OCI-LY3 (cell line): ENCODE measurements around the gene IGLL1.
A peak's percentile ranks its signal among the peaks of the same experiment; 100 is the strongest.
"Not testable (repeated sequence)": the region's sequence is repeated elsewhere in the genome, so short reads cannot be mapped to it uniquely, and the experiment has no call there.

Experiments used
- H2AFZ ChIP-seq: fragments of 200-600, 300-600 bp; shearing (Covaris generic); 2 replicates; pipeline ENCODE4 v1.6.0; 2014; ENCODE audit warnings: antibody characterized with exemption, low read depth, low read length
- H3K27ac ChIP-seq: fragments of 200-600, 300-600 bp; sonication (generic); 2 replicates; pipeline ENCODE4 v1.5.1; 2014; ENCODE audit warnings: mild to moderate bottlenecking, low read length, moderate library complexity, mixed read lengths
- H3K27me3 ChIP-seq: fragments of 200-600, 300-600 bp; sonication (generic); 2 replicates; pipeline ENCODE4 v1.6.1; 2014; ENCODE audit warnings: low read depth, low read length, mixed read lengths
- H3K36me3 ChIP-seq: fragments of 200-600, 300-600 bp; sonication (generic); replicated peaks from 2 replicates; pipeline ENCODE3; 2014; ENCODE audit warnings: low read depth, low read length, mixed read lengths
- H3K4me1 ChIP-seq: fragments of 300-600, 200-600 bp; sonication (generic); 2 replicates; pipeline ENCODE4 v1.6.1; 2014; ENCODE audit warnings: low read length, mixed read lengths
- H3K4me2 ChIP-seq: fragments of 200-600, 300-600 bp; sonication (generic); 2 replicates; pipeline ENCODE4 v1.6.1; 2014; ENCODE audit warnings: low read length, mixed read lengths
- H3K4me3 ChIP-seq: fragments of 300-600, 200-600 bp; sonication (generic); 2 replicates; pipeline ENCODE4 v1.5.1; 2014; ENCODE audit warnings: antibody characterized with exemption, mild to moderate bottlenecking, low read length, moderate library complexity
- H3K79me2 ChIP-seq: fragments of 300-600, 200-600 bp; shearing (Covaris generic); 2 replicates; pipeline ENCODE4 v1.6.1; 2014; ENCODE audit warnings: mild to moderate bottlenecking, low read length, mixed read lengths
- H3K9ac ChIP-seq: fragments of 300-600, 200-600 bp; shearing (Covaris generic); 2 replicates; pipeline ENCODE4 v1.6.0; 2014; ENCODE audit warnings: mild to moderate bottlenecking, low read length, moderate library complexity
- H3K9me3 ChIP-seq: fragments of 200-600, 300-600 bp; shearing (Covaris generic); 2 replicates; pipeline ENCODE4 v1.6.1; 2014; ENCODE audit warnings: low read length, mixed read lengths; ENCODE audit not compliant: insufficient read depth
- H4K20me1 ChIP-seq: fragments of 200-600, 300-600 bp; sonication (generic); 2 replicates; pipeline ENCODE4 v1.6.1; 2016; ENCODE audit warnings: low read length, mixed read lengths; ENCODE audit not compliant: insufficient read depth
- EZH2phosphoT487 ChIP-seq: fragments of 200-600 bp; shearing (Covaris generic); IDR thresholded peaks from 2 replicates; pipeline ENCODE4 v1.6.1; 2018; ENCODE audit warnings: antibody characterized with exemption, mixed run types, low read depth
- TF ChIP-seq, protein P1 (sequence below): fragments of 200-600, 300-600 bp; sonication (generic); IDR thresholded peaks from 2 replicates; pipeline ENCODE4 v1.5.1; 2014; ENCODE audit warnings: antibody characterized with exemption, low read length, low read depth

Gene IGLL1

DNA sequence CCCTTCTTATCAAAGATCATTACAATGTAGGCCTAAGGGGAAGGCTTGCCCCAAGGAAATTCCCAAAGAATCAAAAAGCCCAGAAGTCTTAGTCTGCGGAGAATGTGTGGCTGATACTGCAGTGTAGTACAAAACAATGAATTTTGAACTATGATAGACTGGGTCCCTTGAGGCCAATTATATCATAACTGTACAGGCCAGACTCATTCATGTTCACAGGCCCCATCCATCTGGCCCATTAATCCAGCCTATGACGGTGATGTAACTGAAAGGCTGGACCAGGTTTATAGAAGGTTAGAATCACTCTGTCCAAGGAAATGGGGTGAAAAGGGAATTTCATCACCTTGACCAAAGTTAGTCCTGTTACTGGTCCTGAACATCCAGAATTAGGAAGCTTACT, 35.2 kb downstream of the IGLL1 start:
- no peak for TF ChIP-seq EZH2phosphoT487
- TF ChIP-seq, protein P1, sequence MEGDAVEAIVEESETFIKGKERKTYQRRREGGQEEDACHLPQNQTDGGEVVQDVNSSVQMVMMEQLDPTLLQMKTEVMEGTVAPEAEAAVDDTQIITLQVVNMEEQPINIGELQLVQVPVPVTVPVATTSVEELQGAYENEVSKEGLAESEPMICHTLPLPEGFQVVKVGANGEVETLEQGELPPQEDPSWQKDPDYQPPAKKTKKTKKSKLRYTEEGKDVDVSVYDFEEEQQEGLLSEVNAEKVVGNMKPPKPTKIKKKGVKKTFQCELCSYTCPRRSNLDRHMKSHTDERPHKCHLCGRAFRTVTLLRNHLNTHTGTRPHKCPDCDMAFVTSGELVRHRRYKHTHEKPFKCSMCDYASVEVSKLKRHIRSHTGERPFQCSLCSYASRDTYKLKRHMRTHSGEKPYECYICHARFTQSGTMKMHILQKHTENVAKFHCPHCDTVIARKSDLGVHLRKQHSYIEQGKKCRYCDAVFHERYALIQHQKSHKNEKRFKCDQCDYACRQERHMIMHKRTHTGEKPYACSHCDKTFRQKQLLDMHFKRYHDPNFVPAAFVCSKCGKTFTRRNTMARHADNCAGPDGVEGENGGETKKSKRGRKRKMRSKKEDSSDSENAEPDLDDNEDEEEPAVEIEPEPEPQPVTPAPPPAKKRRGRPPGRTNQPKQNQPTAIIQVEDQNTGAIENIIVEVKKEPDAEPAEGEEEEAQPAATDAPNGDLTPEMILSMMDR, result no peak
- Histone ChIP-seq H3K9me3 (no peaks in the 10 kb centered on the region), H3K4me2 (no peak overlapping the region), H3K4me1 (no peaks in the 10 kb centered on the region), H3K79me2 (no peaks in the 10 kb centered on the region), H3K9ac (no peak overlapping the region), H3K4me3 (no peak overlapping the region), H3K36me3 (no peaks in the 10 kb centered on the region), H4K20me1 (no peaks in the 10 kb centered on the region), H3K27ac (no peak overlapping the region), H3K27me3 (no peaks in the 10 kb centered on the region; the same call in 1 of the 2 replicates), H2AFZ (no peak overlapping the region)

DNA sequence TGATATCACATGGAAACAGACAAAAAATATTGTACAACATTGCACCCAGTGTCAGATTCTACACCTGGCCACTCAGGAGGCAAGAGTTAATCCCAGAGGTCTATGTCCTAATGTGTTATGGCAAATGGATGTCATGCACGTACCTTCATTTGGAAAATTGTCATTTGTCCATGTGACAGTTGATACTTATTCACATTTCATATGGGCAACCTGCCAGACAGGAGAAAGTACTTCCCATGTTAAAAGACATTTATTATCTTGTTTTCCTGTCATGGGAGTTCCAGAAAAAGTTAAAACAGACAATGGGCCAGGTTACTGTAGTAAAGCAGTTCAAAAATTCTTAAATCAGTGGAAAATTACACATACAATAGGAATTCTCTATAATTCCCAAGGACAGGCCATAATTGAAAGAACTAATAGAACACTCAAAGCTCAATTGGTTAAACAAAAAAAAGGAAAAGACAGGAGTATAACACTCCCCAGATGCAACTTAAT, 36.5 kb downstream of the IGLL1 start:
- not testable (repeated sequence) for H3K4me3 ChIP-seq, H3K4me2 ChIP-seq, H3K9ac ChIP-seq, H2AFZ ChIP-seq, H3K4me1 ChIP-seq, H4K20me1 ChIP-seq, H3K9me3 ChIP-seq, H3K79me2 ChIP-seq, H3K27ac ChIP-seq, H3K27me3 ChIP-seq, H3K36me3 ChIP-seq

DNA sequence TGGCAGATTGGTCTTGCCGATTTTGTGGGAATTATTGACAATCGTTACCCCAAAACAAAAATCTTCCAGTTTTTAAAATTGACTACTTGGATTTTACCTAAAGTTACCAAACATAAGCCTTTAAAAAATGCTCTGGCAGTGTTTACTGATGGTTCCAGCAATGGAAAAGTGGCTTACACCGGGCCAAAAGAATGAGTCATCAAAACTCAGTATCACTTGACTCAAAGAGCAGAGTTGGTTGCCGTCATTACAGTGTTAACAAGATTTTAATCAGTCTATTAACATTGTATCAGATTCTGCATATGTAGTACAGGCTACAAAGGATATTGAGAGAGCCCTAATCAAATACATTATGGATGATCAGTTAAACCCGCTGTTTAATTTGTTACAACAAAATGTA, 37.2 kb downstream of the IGLL1 start:
- no peaks in the 10 kb centered on the region for H4K20me1 ChIP-seq
- H3K79me2 ChIP-seq, result no peaks in the 10 kb centered on the region
- H3K36me3 ChIP-seq, result no peaks in the 10 kb centered on the region
- H3K27ac ChIP-seq, result no peak overlapping the region
- H3K9me3 ChIP-seq, result no peaks in the 10 kb centered on the region
- 0 out of 2 replicates have a peak, but pooled peaks cover 4% of the 10 kb centered on the region for H3K4me1 ChIP-seq
- H2AFZ ChIP-seq, result no peak overlapping the region
- H3K27me3 ChIP-seq, result no peaks in the 10 kb centered on the region; the same call in 1 of the 2 replicates
- TF ChIP-seq, protein P1, result no peak
- no peak for TF ChIP-seq EZH2phosphoT487
- no peak overlapping the region for H3K4me2 ChIP-seq
- H3K9ac ChIP-seq, result no peak overlapping the region
- no peak overlapping the region for H3K4me3 ChIP-seq

DNA sequence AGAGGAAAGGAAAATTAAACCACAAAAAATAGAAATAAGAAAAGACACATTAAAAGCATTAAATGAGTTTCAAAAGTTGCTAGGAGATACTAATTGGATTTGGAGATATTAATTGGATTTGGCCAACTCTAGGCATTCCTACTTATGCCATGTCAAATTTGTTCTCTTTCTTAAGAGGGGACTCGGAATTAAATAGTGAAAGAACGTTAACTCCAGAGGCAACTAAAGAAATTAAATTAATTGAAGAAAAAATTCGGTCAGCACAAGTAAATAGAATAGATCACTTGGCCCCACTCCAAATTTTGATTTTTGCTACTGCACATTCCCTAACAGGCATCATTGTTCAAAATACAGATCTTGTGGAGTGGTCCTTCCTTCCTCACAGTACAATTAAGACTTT, 37.7 kb downstream of the IGLL1 start:
- H3K9ac ChIP-seq, H3K4me2 ChIP-seq, H3K27me3 ChIP-seq, H3K4me3 ChIP-seq, H4K20me1 ChIP-seq, H3K27ac ChIP-seq, H3K79me2 ChIP-seq, H3K36me3 ChIP-seq, H3K9me3 ChIP-seq, H2AFZ ChIP-seq, H3K4me1 ChIP-seq: not testable (repeated sequence)

DNA sequence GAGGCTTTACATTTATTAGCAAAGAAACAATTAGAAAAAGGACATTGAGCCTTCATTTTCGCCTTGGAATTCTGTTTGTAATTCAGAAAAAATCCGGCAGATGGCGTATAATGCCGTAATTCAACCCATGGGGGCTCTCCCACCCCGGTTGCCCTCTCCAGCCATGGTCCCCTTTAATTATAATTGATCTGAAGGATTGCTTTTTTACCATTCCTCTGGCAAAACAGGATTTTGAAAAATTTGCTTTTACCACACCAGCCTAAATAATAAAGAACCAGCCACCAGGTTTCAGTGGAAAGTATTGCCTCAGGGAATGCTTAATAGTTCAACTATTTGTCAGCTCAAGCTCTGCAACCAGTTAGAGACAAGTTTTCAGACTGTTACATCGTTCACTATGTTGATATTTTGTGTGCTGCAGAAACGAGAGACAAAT, 38.2 kb downstream of the IGLL1 start:
- H3K4me2 ChIP-seq, H3K4me1 ChIP-seq, H2AFZ ChIP-seq: not testable (repeated sequence)

DNA sequence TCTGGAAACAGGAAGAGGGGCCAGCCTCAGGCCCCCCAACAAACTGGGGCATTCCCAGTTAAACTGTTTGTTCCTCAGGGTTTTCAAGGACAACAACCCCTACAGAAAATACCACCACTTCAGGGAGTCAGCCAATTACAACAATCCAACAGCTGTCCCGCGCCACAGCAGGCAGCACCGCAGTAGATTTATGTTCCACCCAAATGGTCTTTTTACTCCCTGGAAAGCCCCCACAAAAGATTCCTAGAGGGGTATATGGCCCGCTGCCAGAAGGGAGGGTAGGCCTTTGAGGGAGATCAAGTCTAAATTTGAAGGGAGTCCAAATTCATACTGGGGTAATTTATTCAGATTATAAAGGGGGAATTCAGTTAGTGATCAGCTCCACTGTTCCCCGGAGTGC, 39.3 kb downstream of the IGLL1 start:
- not testable (repeated sequence) for H3K79me2 ChIP-seq, H3K9ac ChIP-seq, H3K27ac ChIP-seq, H3K4me3 ChIP-seq, H3K4me2 ChIP-seq, H4K20me1 ChIP-seq, H3K27me3 ChIP-seq, H3K9me3 ChIP-seq, H2AFZ ChIP-seq, H3K36me3 ChIP-seq
- peaks cover 11% of the 10 kb centered on the region for H3K4me1 ChIP-seq

More for the DNA sequence above, 38.2 kb downstream of the IGLL1 start:
- H3K9ac ChIP-seq, H3K79me2 ChIP-seq, H3K27ac ChIP-seq, H3K4me3 ChIP-seq, H3K27me3 ChIP-seq, H3K36me3 ChIP-seq, H4K20me1 ChIP-seq, H3K9me3 ChIP-seq: not testable (repeated sequence)
- TF ChIP-seq, protein P1, result peak; percentile 63

DNA sequence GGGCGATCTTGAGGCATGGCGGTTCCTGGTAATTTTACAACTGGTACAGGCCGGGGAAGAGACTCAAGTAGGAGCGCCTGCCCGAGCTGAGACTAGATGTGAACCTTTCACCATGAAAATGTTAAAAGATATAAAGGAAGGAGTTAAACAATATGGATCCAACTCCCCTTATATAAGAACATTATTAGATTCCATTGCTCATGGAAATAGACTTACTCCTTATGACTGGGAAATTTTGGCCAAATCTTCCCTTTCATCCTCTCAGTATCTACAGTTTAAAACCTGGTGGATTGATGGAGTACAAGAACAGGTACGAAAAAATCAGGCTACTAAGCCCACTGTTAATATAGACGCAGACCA, 40.3 kb downstream of the IGLL1 start:
- Histone ChIP-seq H3K4me3 (peak overlapping the region; percentile 80; the same call in 1 of the 2 replicates), H3K4me1 (peaks cover 20% of the 10 kb centered on the region), H3K4me2 (peak overlapping the region; percentile 85)
- not testable (repeated sequence) for H3K27ac ChIP-seq, H3K9me3 ChIP-seq, H2AFZ ChIP-seq, H3K79me2 ChIP-seq, H3K9ac ChIP-seq, H3K36me3 ChIP-seq, H4K20me1 ChIP-seq, H3K27me3 ChIP-seq
